ENCODE measurements around the gene CYS1.

GRCh38 chr2:10022041-10022421, 58.2 kb downstream of the CYS1 start:
- TF ChIP-seq, protein P1, sequence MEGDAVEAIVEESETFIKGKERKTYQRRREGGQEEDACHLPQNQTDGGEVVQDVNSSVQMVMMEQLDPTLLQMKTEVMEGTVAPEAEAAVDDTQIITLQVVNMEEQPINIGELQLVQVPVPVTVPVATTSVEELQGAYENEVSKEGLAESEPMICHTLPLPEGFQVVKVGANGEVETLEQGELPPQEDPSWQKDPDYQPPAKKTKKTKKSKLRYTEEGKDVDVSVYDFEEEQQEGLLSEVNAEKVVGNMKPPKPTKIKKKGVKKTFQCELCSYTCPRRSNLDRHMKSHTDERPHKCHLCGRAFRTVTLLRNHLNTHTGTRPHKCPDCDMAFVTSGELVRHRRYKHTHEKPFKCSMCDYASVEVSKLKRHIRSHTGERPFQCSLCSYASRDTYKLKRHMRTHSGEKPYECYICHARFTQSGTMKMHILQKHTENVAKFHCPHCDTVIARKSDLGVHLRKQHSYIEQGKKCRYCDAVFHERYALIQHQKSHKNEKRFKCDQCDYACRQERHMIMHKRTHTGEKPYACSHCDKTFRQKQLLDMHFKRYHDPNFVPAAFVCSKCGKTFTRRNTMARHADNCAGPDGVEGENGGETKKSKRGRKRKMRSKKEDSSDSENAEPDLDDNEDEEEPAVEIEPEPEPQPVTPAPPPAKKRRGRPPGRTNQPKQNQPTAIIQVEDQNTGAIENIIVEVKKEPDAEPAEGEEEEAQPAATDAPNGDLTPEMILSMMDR (IDR thresholded peaks at IDR 0.05; ENCODE audit: insufficient read depth, low read length, poor library complexity, severe bottlenecking): no peak
- TF ChIP-seq EZH2phosphoT487 (conservative IDR thresholded peaks at IDR 0.05; ENCODE audit: low read length): no peak
